GM19455 (cell line): Measurements from ENCODE around the gene TADA1.
A peak's percentile ranks its signal among the peaks of the same experiment; 100 is the strongest.
"Not testable (repeated sequence)": the region's sequence is repeated elsewhere in the genome, so short reads cannot be mapped to it uniquely, and the experiment has no call there.

Experiments used
- ATAC-seq: cut with Tn5 transposase; IDR thresholded peaks from one replicate; pipeline ENCODE4 v1.9.1; 2021; ENCODE audit not compliant: unreplicated experiment

TADA1 gene

DNA sequence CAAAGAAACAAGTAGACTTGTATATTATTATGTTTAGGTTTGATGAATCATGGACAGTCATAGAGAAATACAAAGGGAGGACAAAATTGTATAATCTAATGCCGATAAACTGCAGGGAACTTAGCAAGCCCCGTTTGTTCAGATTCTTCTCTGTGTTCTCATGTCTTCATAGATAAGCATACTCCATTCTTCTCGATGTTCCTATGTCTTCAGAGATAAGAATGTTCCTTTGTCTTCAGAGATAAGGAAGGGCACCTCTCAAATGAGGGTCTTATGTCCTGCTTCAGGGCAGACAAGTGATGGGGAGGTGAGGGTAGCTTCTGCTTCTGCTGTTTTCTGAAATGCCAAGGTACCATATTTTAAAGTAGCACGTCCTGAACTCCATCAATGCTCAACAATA lies 19.7 kb upstream of the TADA1 start:
- no peak for ATAC-seq

DNA sequence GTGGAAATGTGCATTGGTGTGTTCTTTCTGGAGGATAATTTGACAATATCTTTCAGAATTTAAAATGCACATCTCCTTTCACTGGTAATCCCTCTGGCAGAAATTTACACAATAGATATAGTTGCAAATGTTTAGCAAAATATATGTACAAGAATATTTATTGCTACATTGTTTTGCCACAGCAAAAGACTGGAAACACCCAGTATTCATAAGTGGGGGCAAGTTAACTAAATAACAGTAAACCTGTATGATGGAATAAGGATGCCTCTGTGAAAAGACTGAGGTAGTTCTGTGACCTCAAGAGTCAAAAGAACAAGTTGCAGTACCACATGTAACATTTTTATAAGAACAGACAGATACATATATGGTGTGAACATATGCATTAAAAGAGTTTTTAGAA lies 13.7 kb upstream of the TADA1 start:
- ATAC-seq = no peak

DNA sequence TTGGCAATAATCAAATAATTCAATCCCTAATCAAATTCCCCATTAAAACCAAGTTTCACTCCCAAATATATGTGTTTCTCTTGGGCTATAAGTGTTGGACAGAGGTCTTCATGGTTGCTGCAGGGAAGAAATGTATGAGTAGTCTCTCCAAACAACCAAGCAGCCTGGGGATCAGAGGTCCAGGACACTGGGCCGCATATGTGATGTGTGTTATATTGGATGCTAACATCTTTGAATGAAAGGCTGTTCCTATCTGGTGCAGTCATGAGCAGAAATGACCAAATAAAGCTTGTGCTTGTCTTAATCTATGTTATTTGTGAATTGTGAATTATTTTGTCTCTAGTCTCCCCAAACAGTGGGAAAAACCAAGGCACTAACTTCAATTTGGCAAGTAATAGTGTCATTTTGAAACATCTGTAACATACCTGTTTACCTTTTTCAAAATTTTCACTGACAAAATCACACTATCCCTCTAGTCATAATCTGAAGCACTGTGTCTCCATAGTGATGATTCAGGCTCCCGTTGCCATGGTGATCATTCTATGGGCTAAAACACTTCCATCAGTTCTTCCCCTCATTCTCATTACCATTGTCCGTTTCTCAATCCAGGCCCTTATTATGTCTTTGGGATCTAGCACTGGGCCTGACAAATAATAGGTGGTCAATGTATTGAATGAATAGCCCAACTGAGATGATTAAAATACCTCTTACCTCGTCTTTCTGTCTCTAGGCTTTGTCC lies 12.5 kb upstream of the TADA1 start:
- ATAC-seq = no peak

DNA sequence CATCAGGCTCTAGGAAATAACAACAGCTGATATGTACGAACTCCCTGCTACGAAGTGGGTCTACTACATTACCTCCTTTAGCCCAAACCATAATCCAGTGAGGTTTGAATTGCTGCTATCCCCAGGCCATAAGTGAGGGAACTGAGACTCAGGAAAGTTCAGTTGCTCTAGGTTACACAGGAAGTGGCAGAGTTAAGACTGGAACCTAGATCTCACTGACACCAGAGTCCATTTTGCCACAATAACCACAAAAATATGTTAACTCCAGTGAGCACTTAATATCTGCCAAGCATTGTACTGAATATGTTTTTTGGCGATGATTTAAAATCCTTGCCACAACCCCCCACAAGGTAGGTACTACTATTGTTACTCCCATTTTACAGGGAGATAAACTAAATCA lies 8.9 kb upstream of the TADA1 start:
- ATAC-seq = no peak

DNA sequence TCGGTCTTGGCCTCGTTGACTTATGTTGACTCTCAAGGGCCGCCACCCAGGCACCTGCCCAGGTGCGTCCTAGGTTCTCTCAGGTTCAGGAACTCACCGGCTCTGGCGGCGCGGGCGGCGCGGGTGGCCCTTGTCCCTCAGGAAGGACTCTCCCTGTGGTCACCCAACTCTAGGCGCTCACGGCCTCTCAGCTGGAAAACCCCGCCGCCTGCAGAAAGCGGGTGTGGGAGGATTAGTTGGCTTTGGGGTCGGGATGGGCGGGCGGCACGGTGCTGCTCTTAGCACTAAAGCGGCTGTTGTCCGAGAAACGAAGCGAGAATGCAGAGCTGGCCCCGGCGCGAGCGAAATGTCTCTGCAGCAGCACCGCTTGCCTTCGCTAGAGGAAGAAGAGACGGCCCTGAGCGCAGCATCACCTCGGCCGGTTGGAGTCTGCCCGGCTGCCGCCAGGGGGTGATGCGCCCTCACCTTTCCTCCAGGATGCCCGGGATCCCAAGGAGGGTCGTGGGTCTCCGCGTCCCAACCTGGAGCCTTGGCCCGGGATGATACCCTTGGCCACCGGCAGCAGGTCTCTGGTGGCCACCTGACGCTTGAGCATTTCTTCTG lies 8.1 kb upstream of the TADA1 start:
- peak; percentile 56 for ATAC-seq

DNA sequence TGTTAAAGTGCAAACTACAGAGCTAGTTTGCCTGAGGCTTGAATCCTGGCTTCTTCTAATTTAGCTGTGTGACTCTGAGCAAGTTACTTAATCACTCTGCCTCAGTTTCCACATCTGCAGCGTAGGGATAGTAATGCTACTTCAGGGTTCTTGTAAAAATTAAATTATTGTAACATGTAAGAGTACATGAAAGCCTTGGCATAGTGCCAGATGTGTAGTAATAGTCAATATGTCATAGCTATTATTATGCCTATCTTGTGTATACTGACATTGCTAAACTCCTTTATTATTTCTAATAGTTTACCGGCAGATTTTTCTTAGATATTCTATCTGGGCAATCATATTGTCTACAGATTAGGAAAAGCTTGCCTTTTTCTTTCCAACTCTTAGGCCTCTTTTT lies 6.8 kb upstream of the TADA1 start:
- ATAC-seq = no peak

DNA sequence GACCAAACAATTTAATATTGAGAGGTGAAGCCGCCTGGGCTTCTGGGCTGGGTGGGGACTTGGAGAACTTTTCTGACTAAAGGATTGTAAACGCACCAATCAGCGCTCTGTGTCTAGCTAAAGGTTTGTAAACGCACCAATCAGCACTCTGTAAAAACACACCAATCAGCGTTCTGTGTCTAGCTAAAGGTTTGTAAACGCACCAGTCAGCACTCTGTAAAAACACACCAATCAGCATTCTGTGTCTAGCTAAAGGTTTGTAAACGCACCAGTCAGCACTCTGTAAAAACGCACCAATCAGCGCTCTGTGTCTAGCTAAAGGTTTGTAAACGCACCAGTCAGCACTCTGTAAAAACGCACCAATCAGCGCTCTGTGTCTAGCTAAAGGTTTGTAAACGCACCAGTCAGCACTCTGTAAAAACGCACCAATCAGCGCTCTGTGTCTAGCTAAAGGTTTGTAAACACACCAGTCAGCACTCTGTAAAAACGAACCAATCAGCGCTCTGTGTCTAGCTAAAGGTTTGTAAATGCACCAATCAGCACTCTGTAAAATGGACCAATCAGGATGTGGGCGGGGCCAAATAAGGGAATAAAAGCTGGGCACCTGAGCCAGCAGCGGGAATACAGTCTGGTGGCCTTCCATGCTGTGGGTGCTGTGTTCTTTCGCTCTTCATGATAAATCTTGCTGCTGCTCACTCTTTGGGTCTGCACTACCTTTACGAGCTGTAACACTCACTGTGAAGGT lies 2.3 kb upstream of the TADA1 start:
- ATAC-seq = not testable (repeated sequence)

DNA sequence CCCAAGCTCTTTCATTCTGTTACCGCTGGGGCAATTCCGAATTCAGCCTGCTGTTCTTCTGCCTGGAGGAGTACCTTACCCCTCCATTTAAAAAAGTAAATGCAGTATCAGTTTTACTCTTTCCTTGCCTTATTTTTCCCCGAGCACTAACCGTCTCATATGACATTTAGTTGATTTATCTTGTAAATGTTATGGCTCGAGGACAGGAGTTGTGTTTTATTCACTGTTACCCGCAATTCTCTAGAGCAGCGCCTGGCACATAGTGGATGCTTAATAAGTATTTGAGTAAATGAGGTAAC lies 425 bp upstream of the TADA1 start:
- ATAC-seq = peak; percentile 4

DNA sequence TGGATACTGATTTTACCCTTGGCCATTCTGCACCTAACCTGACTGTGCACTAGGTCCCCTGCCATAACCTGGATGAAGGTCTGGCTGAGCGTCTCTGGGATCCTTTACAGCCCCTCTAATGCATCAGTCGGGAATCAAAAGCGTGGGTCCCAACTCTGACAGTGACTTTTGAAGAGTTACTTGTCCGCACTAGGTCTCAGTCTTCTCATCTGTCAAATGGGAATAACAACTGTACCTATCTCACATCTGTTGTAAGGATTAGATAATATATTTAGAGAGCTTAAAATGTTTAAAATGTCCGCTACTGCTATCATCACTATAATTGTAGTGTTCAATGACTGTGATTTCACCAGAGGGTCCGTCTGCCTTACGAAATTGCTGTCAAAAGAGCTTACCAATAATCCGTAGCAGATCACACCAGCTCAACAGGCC lies 746 bp downstream of the TADA1 start:
- ATAC-seq = no peak

DNA sequence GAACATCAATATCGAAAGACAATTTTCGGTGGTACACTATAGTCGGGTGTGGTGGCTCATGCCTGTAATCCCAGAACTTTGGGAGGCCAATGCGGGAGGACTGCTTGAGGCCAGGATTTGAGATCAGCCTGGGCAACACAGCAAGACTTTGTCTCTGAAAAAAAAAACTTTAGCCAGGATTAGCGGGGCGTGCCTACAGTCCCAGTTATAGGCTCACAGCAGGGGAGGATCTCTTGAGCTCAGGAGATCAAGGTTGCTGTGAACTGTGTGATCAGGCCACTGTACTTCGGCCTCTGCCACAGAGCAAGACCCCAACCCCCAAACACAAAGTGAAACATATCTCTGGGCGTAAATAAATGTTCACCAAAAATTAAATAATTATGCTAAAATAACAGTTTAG lies 1.6 kb downstream of the TADA1 start:
- ATAC-seq = no peak

DNA sequence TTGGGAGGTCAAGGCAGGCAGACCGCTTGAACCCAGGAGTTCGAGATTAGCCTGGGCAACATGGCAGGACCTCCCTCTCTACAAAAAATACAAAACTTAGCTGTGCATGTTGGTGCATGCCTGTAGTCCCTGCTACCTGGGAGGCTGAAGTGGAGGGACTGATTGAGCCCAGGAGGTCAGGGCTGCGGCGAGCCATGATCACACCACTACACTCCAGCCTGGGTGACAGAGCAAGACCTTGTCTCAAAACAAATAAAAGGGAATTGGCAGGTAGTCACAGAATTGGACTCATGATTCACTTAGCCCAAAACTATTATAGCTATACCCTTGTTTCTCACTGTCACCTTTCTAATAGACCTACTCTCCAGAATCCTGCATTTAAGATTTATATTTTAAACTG lies 5.5 kb downstream of the TADA1 start:
- no peak for ATAC-seq

DNA sequence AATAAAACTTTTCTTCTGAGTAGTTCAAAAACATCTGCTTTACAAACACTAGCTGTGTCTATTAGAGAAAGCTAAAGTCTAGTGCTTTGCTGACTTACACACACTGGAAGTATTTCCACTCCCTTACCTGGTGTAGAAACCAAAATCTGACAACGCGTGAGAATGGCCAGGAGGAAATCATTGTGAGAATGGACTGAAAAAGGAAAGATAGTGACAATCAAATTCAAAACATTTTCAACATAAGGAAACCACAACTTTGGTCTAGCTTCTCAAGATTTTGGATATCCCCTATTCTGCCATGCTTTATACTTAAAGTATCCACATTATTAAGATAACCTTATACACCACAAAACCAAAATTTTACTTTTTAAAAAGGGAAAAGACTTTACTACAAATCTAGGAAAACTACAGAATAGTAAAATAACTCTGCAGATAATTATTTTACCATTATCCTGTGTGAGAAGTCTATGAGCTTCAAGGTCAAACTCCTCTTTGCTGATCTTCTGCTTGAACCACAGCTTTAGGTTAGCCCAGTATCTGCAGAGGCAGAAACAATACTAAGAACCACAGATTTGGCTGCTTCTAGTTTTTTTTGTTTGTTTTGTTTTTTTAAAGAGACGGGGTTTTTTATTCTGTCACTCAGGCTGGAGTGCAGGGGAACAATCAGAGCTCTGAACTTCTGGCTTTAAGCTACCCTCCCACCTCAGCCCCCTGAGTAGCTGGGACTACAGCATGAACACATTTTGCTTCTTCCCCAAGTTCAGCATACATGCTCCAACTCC lies 6.6 kb downstream of the TADA1 start:
- no peak for ATAC-seq

DNA sequence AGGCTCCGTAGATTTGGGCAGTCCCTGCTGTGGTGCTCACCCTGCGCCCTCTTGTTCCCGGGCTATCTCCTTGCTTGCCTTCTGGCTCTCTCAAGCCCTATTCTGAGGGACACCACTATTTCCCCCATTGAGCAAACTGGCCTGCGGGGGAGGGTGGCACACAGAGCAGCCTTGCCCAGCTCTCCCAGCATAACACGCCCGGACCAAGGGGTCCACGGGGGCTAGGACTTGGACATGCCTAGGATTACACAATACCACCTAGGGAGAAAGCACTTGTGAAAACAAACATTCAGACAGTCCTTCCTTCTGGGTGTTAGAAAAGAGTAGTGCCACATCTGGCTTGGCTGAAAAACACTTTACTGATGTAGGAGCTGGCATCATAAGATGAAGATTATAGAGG lies 7.4 kb downstream of the TADA1 start:
- ATAC-seq = no peak

DNA sequence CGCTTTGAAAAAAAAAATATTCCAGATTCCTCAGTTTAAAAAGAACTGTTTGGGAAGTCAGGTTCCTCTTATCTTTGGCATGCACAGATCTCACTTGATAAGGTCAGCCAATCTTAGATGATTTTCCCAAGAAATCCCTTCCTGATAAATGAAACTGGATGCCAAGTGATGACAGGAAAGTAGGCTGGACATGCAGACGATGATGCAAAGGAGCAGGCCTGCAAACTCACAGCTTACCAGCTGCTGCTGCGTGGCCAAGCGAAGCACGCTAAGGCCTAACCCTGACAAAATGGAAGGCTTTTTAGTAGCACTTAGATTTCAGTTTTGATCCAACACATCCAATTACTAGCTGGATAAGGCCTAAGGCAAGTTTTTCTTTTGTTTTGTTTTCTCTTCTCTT lies 10.1 kb downstream of the TADA1 start:
- no peak for ATAC-seq

DNA sequence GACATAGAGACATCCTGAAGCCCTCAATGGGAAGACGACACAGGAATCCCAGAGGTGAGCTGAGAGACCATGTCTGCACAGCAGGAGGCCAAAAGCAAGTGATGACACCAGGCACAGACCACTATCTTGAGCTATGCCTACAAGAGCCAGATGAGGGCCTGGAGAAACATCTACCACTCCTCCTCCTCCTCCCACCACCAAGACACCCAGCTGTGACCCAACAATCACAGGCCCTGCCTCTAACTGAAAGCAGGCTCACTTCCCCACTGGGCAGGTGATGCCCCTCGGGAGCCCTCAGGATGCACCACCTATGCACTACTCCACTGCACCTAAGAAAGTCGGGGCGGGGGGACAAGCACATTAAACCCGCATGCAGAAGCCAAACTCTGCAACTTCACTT lies 16.5 kb downstream of the TADA1 start:
- no peak for ATAC-seq

DNA sequence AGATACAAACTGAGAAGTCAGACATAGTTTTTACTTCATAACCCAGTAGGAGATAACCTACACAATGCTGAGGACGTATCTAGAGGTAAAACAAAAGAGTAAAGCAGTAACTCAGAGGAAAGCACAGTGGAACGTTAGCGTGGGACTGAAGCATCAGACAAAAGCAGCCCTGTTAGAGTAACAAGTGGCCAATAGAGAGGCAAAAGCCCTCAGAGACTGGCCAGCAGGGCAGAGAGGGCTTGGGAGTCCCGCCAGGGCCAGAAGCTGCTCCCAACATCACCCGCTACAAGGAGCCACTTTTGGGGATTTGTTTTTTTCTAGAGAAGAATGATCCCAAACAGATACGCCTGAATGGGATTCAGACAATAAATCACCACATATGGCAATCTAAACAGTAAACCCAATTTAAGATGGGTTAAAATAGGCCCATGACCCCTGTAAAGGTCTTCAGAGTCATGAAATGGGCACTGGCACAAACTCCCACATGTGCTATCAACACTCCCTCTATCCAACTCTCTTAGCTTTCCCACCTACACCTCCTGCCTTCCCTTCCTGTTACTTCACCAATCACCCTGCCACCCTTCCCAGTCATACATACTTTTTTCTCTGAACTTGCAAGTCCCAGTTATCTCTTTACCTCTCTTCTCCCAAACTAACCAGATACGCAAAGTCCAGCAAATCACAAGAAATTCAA lies 17.2 kb downstream of the TADA1 start:
- ATAC-seq = no peak

DNA sequence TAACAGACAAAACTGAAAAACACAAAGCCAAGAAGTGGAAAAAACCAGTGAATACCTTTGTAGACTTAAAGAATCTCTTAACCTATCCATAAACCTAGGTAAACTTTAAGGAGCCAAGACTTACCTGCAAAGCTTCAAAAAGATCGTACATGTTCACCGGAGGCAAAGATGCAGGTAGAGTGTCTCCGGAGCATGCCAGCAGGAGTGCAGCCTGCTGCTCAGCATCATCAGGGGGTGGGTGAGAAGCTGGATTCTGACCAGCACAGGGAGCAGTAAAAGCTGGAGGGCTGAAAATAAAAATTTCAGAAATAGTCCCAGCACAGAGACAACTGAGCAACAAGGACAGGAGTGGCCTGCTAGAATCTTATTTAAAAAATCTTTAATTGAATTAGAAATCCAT lies 18.1 kb downstream of the TADA1 start:
- no peak for ATAC-seq

DNA sequence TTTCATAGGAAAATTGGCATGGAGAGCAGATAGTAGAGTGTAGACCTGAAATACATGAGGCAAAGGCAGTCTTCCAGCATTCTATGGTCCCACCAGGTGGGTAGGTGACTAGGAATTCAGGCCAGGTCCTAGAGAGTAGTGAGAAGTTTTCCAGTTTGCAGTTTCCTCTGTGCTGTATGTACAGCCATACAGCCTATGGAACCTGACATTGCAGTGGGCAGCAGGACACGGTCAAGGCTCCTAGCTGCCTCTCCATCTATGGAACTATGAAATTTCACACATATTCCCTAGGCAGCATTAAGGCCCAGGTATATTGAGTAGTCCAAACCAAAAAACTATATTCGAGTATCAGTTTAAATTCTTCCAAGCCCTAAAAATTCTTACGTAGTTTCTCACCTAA lies 20.5 kb downstream of the TADA1 start:
- ATAC-seq = no peak

DNA sequence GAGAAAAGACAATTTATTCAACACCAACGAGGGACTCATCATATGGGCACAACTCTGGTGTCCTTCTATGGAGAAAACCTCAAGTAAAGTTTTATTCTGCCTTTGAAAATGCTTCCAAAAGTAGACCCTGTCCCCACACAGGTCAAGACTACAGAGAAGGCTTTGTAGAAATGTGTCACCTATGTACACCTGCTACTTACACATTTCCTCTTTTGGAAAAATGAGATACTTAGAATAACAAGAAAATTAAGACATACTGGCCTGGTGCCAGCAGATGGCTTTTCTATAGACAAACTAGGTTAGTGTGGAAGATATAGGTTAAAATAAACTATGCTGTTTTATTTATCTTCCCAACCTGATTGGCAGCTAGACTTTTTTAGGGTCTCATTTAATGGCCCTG lies 23.1 kb downstream of the TADA1 start:
- ATAC-seq = no peak

DNA sequence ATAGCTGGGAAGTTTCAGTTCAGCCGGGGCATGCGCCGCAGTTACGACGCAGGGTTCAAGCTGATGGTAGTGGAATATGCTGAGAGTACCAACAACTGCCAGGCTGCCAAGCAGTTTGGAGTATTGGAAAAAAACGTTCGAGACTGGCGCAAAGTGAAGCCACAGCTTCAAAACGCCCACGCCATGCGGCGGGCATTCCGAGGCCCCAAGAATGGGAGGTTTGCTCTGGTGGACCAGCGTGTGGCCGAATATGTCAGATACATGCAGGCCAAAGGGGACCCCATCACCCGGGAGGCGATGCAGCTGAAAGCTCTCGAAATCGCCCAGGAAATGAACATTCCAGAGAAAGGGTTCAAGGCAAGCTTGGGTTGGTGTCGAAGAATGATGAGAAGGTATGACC lies 26.9 kb downstream of the TADA1 start:
- ATAC-seq = no peak

DNA sequence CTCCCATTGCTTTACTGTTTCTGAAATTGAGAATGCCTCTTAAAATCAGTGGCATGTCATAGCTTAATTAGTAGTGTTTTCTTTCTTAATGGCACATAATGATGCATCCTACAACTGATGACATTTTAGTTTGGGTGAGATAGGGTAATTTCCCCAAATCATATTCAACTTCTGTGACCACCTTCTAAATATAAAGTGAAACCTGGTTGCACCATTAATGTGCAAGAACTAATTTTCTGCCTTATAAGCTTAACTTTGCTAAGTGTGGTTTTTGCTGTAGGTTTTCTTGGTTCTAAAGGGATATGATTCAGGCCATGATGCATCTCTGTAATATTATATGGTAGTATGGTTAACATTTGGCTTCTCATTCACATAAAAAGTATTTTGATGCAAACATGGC lies 27.9 kb downstream of the TADA1 start:
- no peak for ATAC-seq
